ENCODE data around the gene BDH2. TPM values are rescaled to one million over a fixed set of nuclear protein-coding genes. Genes with fewer than 3 reads are reported as not detected.

The BDH2 gene
- total and polyA plus RNA-seq, 2 donors from 2014 or later: 104 to 473 TPM

DNA sequence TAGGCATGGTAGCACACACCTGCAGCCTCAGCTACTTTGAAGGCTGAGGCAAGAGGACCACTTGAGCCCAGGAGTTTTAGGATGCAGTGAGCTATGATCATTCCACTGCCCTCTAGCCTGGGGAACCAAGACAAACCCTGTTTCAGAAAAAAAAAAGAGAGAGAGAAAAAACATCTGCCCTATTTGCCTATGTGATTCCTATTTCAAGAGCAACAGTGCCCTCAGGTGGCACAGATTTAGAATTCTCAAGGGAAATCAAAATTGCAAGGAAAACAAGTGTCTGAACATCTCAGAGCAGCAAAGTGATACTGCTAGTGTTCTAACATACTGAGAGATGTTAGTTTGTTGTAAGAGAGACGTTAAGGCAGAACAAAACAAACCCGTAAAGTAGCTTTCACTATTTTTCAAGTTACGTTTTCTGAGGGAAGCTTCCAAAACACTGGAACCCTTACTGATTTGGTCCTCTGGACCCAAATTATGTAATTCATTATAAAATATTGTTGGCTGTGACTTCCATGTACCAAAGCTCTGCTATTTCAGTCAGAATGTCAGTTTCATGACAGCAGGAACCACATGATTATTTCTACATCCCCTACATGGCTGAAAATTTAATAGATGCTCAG lies 7.9 kb downstream of the BDH2 start:
- FAIRE-seq (no peak), DNase-seq (peak in 2 of 5 donors; percentile 68 to 80)
- Histone ChIP-seq H3K27me3 (ENCODE audit: control insufficient read depth, insufficient read depth, low read length) (no peaks in the 10 kb centered on the region), H3K9me3 (ENCODE audit: control insufficient read depth in 2 of 3, insufficient read depth in 1 of 3, low read length in 3 of 3) (no peaks in the 10 kb centered on the region), H3K9ac (ENCODE audit: low read length in 3 of 3) (no peak overlapping the region), H3K27ac (ENCODE audit: low read depth in 2 of 2, low read length in 2 of 2) (no peak overlapping the region), H3K4me1 (ENCODE audit: control insufficient read depth in 2 of 3, insufficient read depth in 2 of 3, low read depth in 1 of 3, low read length in 3 of 3) (no peaks in the 10 kb centered on the region), H3K36me3 (ENCODE audit: control insufficient read depth in 2 of 3, insufficient read depth in 3 of 3, low read length in 3 of 3) (peaks cover 14 to 42% (median 42%) of the 10 kb centered on the region in 3 donors), H3K4me3 (ENCODE audit: low read length in 3 of 3) (no peak overlapping the region)
- TF ChIP-seq, protein P1, sequence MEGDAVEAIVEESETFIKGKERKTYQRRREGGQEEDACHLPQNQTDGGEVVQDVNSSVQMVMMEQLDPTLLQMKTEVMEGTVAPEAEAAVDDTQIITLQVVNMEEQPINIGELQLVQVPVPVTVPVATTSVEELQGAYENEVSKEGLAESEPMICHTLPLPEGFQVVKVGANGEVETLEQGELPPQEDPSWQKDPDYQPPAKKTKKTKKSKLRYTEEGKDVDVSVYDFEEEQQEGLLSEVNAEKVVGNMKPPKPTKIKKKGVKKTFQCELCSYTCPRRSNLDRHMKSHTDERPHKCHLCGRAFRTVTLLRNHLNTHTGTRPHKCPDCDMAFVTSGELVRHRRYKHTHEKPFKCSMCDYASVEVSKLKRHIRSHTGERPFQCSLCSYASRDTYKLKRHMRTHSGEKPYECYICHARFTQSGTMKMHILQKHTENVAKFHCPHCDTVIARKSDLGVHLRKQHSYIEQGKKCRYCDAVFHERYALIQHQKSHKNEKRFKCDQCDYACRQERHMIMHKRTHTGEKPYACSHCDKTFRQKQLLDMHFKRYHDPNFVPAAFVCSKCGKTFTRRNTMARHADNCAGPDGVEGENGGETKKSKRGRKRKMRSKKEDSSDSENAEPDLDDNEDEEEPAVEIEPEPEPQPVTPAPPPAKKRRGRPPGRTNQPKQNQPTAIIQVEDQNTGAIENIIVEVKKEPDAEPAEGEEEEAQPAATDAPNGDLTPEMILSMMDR (IDR thresholded peaks at IDR 0.05; ENCODE audit: borderline replicate concordance, extremely low read depth, insufficient read depth): peak; percentile 54
- intact Hi-C loops (cut with DNase I): no loop called here

DNA sequence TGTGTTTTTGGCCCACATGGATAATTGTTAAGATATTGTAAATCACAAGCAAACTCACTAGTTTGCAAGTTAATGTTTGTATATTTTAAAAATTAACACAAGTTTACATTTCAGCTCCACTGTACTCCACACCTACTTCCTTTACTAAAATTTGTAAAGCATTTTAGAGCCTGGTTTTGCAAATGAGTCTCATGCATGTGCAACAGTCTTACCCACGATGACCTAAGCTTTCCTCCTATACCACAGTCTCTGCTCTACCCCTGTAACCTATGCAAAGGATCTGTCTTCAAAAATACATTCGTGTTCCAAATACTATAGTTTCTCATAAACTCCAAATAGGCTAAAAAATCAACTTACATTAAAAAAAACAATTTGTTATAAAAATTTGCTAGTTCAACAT lies 10.2 kb downstream of the BDH2 start:
- DNase-seq (no peak), FAIRE-seq (no peak)
- H3K4me1 ChIP-seq (ENCODE audit: control insufficient read depth in 2 of 3, insufficient read depth in 2 of 3, low read depth in 1 of 3, low read length in 3 of 3): no peaks in the 10 kb centered on the region
- intact Hi-C loops (cut with DNase I): no loop called here
- H3K27ac ChIP-seq (ENCODE audit: low read depth in 2 of 2, low read length in 2 of 2): no peak overlapping the region
- H3K9ac ChIP-seq (ENCODE audit: low read length in 3 of 3): no peak overlapping the region
- TF ChIP-seq, protein P1 (IDR thresholded peaks at IDR 0.05; ENCODE audit: borderline replicate concordance, extremely low read depth, insufficient read depth): no peak
- H3K36me3 ChIP-seq (ENCODE audit: control insufficient read depth in 2 of 3, insufficient read depth in 3 of 3, low read length in 3 of 3): peaks cover 16 to 60% (median 53%) of the 10 kb centered on the region in 3 donors
- H3K9me3 ChIP-seq (ENCODE audit: control insufficient read depth in 2 of 3, insufficient read depth in 1 of 3, low read length in 3 of 3): no peaks in the 10 kb centered on the region
- H3K4me3 ChIP-seq (ENCODE audit: low read length in 3 of 3): no peak overlapping the region
- no peaks in the 10 kb centered on the region for H3K27me3 ChIP-seq (ENCODE audit: control insufficient read depth, insufficient read depth, low read length)

DNA sequence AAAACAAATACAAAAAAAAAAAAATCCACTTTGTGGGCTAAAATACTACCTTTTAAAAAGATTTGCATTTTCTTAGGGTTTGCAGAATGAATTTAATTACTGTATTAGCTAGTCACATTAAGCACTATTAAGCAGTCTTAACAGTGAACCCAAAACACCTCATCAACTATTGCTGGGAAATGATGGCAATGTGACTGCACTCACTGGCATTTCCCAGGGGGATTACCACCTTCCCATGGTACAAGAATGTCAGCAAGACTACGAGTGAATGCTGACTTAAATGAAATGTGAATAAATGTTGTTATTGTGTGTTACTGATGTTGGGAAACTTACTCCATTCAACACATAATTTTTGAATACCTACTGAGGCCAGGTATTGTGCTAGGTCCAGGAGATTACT lies 13.1 kb downstream of the BDH2 start:
- TF ChIP-seq, protein P1 (IDR thresholded peaks at IDR 0.05; ENCODE audit: borderline replicate concordance, extremely low read depth, insufficient read depth): no peak
- Histone ChIP-seq H3K36me3 (ENCODE audit: control insufficient read depth in 2 of 3, insufficient read depth in 3 of 3, low read length in 3 of 3) (peaks cover 19 to 65% (median 54%) of the 10 kb centered on the region in 3 donors), H3K27ac (ENCODE audit: low read depth in 2 of 2, low read length in 2 of 2) (no peak overlapping the region), H3K4me3 (ENCODE audit: low read length in 3 of 3) (no peak overlapping the region), H3K27me3 (ENCODE audit: control insufficient read depth, insufficient read depth, low read length) (no peaks in the 10 kb centered on the region), H3K4me1 (ENCODE audit: control insufficient read depth in 2 of 3, insufficient read depth in 2 of 3, low read depth in 1 of 3, low read length in 3 of 3) (no peaks in the 10 kb centered on the region), H3K9ac (ENCODE audit: low read length in 3 of 3) (no peak overlapping the region), H3K9me3 (ENCODE audit: control insufficient read depth in 2 of 3, insufficient read depth in 1 of 3, low read length in 3 of 3) (no peaks in the 10 kb centered on the region)
- FAIRE-seq: no peak
- no peak for DNase-seq
- intact Hi-C loops (cut with DNase I): no loop called here

All from kidney (tissue), 14 donors.